Ishikawa (cell line): ENCODE measurements around the gene MOV10.

Experiments
- CEBPB ChIP-seq: IDR thresholded peaks from 2 replicates; pipeline ENCODE4 v1.6.1; 2012
- CREB1 ChIP-seq: IDR thresholded peaks from 2 replicates; pipeline ENCODE4 v1.6.1; 2012; ENCODE audit warnings: low read depth
- EGR1 ChIP-seq: IDR thresholded peaks from 2 replicates; pipeline ENCODE4 v1.6.1; 2012
- EP300 ChIP-seq: IDR thresholded peaks from 2 replicates; pipeline ENCODE4 v1.6.1; 2012; ENCODE audit warnings: borderline replicate concordance
- FOXM1 ChIP-seq: IDR thresholded peaks from 2 replicates; pipeline ENCODE4 v1.6.1; 2012; ENCODE audit warnings: low read depth, borderline replicate concordance
- NFIC ChIP-seq: IDR thresholded peaks from 2 replicates; pipeline ENCODE4 v1.6.1; 2012
- RAD21 ChIP-seq: IDR thresholded peaks from 2 replicates; pipeline ENCODE4 v1.6.1; 2012; ENCODE audit warnings: low read depth
- TEAD4 ChIP-seq: IDR thresholded peaks from 2 replicates; pipeline ENCODE4 v1.6.1; 2012
- USF1 ChIP-seq: IDR thresholded peaks from 2 replicates; pipeline ENCODE4 v1.6.1; 2012
- YY1 ChIP-seq: IDR thresholded peaks from 2 replicates; pipeline ENCODE4 v1.6.1; 2012; ENCODE audit warnings: low read depth
- ZBTB7A ChIP-seq: IDR thresholded peaks from 2 replicates; pipeline ENCODE4 v1.6.1; 2012; ENCODE audit warnings: low read depth
- TF ChIP-seq, protein P1 (sequence below): IDR thresholded peaks from 2 replicates; pipeline ENCODE4 v1.6.1; 2012
- TF ChIP-seq, protein P2 (sequence below): IDR thresholded peaks from 2 replicates; pipeline ENCODE4 v1.6.1; 2012; ENCODE audit warnings: low read depth, mild to moderate bottlenecking

GRCh38 chr1:112719706-112720105, 45.2 kb downstream of the MOV10 start:
- TF ChIP-seq EP300 (no peak), RAD21 (no peak), YY1 (no peak), CEBPB (no peak), NFIC (no peak), TEAD4 (no peak), CREB1 (no peak), ZBTB7A (no peak), USF1 (no peak), FOXM1 (no peak), EGR1 (no peak)
- TF ChIP-seq, protein P1, sequence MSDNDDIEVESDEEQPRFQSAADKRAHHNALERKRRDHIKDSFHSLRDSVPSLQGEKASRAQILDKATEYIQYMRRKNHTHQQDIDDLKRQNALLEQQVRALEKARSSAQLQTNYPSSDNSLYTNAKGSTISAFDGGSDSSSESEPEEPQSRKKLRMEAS, result no peak
- TF ChIP-seq, protein P2, sequence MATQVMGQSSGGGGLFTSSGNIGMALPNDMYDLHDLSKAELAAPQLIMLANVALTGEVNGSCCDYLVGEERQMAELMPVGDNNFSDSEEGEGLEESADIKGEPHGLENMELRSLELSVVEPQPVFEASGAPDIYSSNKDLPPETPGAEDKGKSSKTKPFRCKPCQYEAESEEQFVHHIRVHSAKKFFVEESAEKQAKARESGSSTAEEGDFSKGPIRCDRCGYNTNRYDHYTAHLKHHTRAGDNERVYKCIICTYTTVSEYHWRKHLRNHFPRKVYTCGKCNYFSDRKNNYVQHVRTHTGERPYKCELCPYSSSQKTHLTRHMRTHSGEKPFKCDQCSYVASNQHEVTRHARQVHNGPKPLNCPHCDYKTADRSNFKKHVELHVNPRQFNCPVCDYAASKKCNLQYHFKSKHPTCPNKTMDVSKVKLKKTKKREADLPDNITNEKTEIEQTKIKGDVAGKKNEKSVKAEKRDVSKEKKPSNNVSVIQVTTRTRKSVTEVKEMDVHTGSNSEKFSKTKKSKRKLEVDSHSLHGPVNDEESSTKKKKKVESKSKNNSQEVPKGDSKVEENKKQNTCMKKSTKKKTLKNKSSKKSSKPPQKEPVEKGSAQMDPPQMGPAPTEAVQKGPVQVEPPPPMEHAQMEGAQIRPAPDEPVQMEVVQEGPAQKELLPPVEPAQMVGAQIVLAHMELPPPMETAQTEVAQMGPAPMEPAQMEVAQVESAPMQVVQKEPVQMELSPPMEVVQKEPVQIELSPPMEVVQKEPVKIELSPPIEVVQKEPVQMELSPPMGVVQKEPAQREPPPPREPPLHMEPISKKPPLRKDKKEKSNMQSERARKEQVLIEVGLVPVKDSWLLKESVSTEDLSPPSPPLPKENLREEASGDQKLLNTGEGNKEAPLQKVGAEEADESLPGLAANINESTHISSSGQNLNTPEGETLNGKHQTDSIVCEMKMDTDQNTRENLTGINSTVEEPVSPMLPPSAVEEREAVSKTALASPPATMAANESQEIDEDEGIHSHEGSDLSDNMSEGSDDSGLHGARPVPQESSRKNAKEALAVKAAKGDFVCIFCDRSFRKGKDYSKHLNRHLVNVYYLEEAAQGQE, result no peak
